Calu3 (cell line): ENCODE results near the gene PODXL2. TPM values are rescaled to one million over a fixed set of nuclear protein-coding genes. Genes with fewer than 3 reads are reported as not detected.

Source experiments
- BruUV-seq: library from RNA; stranded (reverse); fragments of 400-500 nt; replicated peaks from 2 replicates; lab custom pipeline; 2021; lab: Mats Ljungman, UMichigan
- CTCF ChIA-PET: fragments of 300-600 bp; sonication (Branson Sonifier 250); formaldehyde crosslinking; loops from one replicate; lab custom pipeline; 2022; ENCODE audit warnings: antibody characterized with exemption; lab: Charles Lee
- DNase-seq: peaks from one replicate; pipeline ENCODE4 v3.0.0; 2022
- H3K27ac Mint-ChIP-seq: one replicate; pipeline ENCODE4 v1.8.0; 2022; ENCODE audit warnings: mixed read lengths; ENCODE audit not compliant: unreplicated experiment
- H3K27me3 Mint-ChIP-seq: one replicate; pipeline ENCODE4 v1.8.0; 2022; ENCODE audit warnings: mixed read lengths; ENCODE audit not compliant: unreplicated experiment
- H3K36me3 Mint-ChIP-seq: one replicate; pipeline ENCODE4 v1.8.0; 2022; ENCODE audit warnings: mild to moderate bottlenecking, moderate library complexity, mixed read lengths; ENCODE audit not compliant: insufficient read depth, unreplicated experiment
- H3K4me1 Mint-ChIP-seq: one replicate; pipeline ENCODE4 v1.8.0; 2022; ENCODE audit warnings: mild to moderate bottlenecking, low read depth, mixed read lengths; ENCODE audit not compliant: unreplicated experiment
- H3K4me3 Mint-ChIP-seq: one replicate; pipeline ENCODE4 v1.8.0; 2022; ENCODE audit warnings: mild to moderate bottlenecking, low read depth, moderate library complexity, mixed read lengths; ENCODE audit not compliant: unreplicated experiment
- H3K9me3 Mint-ChIP-seq: one replicate; pipeline ENCODE4 v1.8.0; 2022; ENCODE audit warnings: low read depth, mixed read lengths; ENCODE audit not compliant: unreplicated experiment
- intact Hi-C: fragments of 100-400 bp; cut with micrococcal nuclease; formaldehyde crosslinking; loops from one replicate; pipeline ENCODE4 v1.10.0; 2022; ENCODE audit not compliant: unreplicated experiment
- total RNA-seq: library from RNA; stranded (reverse); gene quantifications from 2 replicates; pipeline ENCODE4 v1.2.3, GENCODE V29; 2022
- TF ChIP-seq, protein P1 (sequence below): fragments of 200-600 bp; IDR thresholded peaks from one replicate; pipeline ENCODE4 v1.8.0; 2022; ENCODE audit warnings: antibody characterized with exemption; ENCODE audit not compliant: unreplicated experiment

Gene PODXL2
- total RNA-seq, 1 experiment from 2014 or later = 36.1 TPM

DNA sequence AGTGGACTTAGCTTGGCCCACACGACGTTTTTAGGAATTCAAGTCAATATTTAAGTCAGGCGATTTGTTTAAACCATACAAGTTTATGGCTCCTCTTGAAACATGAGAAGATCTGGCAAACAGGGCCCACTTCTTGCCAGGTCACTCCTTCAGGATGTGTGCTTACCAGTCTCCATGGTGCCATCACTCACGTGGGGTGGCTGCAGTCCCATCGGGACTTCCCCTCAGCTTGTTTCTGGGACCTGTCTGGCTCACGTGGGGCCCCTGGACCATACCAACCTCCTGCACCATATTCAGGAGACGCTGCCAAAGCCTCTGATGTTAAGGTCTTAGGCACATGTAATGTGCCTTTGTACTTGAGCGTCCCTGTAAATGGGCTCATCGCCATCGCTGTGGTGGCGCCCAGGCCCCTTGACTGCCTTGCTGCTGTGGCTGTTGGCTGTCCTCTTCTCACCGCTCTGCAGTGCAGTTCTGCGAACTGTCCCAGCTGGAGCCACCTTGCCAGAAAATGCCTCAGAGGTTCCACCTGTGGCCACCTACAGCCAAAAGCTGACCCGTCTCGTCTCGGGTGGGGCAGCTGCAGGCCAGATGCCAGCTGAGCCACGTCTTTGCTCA lies 21.9 kb upstream of the PODXL2 start:
- no TSS peak for BruUV-seq

DNA sequence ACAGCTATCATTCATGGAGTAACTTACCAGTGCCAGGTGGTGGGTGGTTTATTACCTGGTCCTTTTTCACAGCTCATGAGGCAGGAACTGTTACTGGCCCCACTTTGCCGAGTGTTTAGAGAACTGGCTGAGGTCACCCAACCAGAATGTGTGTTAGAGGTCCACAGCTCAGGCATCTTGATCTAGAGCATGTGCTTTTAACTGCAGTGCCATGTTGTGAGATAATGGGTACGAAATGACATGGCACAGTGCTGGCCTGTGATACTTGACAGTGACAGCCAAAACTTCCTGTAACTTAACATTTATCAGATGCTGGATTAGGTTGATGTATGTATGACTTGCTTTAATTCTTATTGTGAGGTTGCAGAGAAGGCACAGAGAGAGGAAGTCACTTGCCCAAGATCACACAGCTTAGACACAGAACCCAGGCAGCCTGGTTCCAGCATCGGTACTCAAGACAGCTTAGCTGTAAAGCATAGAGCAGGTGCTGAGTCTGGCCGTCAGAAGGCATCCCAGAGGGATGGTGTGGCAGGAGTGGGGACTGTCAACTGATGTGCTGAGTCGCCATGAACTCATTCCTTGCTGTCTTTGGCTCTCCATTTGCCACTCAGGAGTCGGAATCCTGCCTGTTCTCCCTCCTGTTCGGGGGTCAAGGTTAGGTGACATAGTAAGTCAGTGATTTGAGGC lies 21.2 kb upstream of the PODXL2 start:
- Mint-ChIP-seq H3K9me3 (no peaks in the 10 kb centered on the region), H3K27me3 (no peaks in the 10 kb centered on the region), H3K27ac (no peak overlapping the region), H3K36me3 (peaks cover 67% of the 10 kb centered on the region), H3K4me3 (no peak overlapping the region), H3K4me1 (peaks cover 8% of the 10 kb centered on the region)
- intact Hi-C loops = no loop called here
- no TSS peak for BruUV-seq
- CTCF ChIA-PET = no interaction called here
- TF ChIP-seq, protein P1, sequence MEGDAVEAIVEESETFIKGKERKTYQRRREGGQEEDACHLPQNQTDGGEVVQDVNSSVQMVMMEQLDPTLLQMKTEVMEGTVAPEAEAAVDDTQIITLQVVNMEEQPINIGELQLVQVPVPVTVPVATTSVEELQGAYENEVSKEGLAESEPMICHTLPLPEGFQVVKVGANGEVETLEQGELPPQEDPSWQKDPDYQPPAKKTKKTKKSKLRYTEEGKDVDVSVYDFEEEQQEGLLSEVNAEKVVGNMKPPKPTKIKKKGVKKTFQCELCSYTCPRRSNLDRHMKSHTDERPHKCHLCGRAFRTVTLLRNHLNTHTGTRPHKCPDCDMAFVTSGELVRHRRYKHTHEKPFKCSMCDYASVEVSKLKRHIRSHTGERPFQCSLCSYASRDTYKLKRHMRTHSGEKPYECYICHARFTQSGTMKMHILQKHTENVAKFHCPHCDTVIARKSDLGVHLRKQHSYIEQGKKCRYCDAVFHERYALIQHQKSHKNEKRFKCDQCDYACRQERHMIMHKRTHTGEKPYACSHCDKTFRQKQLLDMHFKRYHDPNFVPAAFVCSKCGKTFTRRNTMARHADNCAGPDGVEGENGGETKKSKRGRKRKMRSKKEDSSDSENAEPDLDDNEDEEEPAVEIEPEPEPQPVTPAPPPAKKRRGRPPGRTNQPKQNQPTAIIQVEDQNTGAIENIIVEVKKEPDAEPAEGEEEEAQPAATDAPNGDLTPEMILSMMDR = no peak
- no peak for DNase-seq

More for the DNA sequence above, 21.9 kb upstream of the PODXL2 start:
- intact Hi-C loops = no loop called here
- CTCF ChIA-PET = no interaction called here
- Mint-ChIP-seq H3K36me3 (peaks cover 69% of the 10 kb centered on the region), H3K4me3 (no peak overlapping the region), H3K9me3 (no peaks in the 10 kb centered on the region), H3K27ac (no peak overlapping the region), H3K4me1 (peaks cover 8% of the 10 kb centered on the region), H3K27me3 (no peaks in the 10 kb centered on the region)
- TF ChIP-seq, protein P1 = no peak
- DNase-seq = no peak

DNA sequence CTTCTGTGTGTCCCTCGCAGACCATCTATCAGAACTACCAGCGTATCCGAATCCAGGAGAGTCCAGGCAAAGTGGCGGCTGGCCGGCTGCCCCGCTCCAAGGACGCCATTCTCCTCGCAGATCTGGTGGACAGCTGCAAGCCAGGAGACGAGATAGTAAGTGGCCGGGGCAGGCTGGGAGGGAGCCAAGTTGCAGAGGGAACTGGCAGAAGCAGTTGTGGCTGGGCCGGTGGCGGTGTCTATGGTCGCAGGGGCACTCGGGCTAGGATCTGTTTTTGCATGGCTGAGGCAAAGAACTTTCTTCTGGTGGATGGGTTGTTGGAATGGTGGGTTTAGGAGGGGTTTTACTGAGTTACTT lies 20.6 kb upstream of the PODXL2 start:
- Mint-ChIP-seq H3K9me3 (no peaks in the 10 kb centered on the region), H3K4me3 (no peak overlapping the region), H3K36me3 (peaks cover 63% of the 10 kb centered on the region), H3K27ac (no peak overlapping the region), H3K4me1 (peaks cover 8% of the 10 kb centered on the region), H3K27me3 (no peaks in the 10 kb centered on the region)
- BruUV-seq = no TSS peak
- intact Hi-C loops = no loop called here
- TF ChIP-seq, protein P1 = no peak
- CTCF ChIA-PET = no interaction called here
- DNase-seq = no peak

DNA sequence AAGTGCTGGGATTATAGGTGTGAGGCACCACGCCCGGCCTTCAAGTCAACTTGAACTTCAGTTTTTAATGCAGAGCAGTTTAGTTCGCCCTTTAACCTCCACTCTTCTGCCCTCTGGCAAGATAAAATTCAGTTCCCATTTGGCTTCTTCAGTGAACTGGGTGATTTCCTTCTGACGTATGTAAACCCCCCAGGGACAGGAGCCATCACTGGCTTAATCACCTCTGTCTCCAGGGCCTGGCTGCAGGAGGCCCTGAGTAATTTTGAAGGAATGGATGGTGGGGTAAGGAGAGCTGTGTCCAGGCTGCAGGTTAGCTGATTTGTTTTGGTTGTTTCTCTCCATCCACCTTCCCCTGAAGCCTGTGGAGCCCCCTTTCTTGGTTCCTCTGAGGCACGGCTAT lies 18.9 kb upstream of the PODXL2 start:
- CTCF ChIA-PET = interaction anchor here (1.0 kb wide), 1 partner anchor 12 kb away, joined by 4 read pairs; the partner anchor contains the start of gene MCM2
- no peaks in the 10 kb centered on the region for H3K27me3 Mint-ChIP-seq
- intact Hi-C loops = no loop called here
- H3K4me1 Mint-ChIP-seq = peaks cover 10% of the 10 kb centered on the region
- no peak overlapping the region for H3K27ac Mint-ChIP-seq
- peaks cover 47% of the 10 kb centered on the region for H3K36me3 Mint-ChIP-seq
- H3K4me3 Mint-ChIP-seq = no peak overlapping the region
- no peak for DNase-seq
- H3K9me3 Mint-ChIP-seq = no peaks in the 10 kb centered on the region
- no TSS peak for BruUV-seq
- TF ChIP-seq, protein P1 = no peak
